Spinal cord (tissue), 10 donors: ENCODE data around the gene TEN1. TPM values are rescaled to one million over a fixed set of nuclear protein-coding genes. Genes with fewer than 3 reads are reported as not detected.
A peak's percentile ranks its signal among the peaks of the same experiment; 100 is the strongest.

Experiments used
- DNase-seq, 6 donors: peaks; one replicate each; pipeline versions ENCODE4 v3.0.0 to v3.0.0-alpha.2; 2013 to 2015; ENCODE audit warnings: low spot score in 6 of 6, low read depth in 4 of 6
- H3K27ac ChIP-seq: one replicate; pipeline ENCODE4 v1.5.1; 2013; ENCODE audit warnings: low read depth, low read length, control low read depth
- H3K27me3 ChIP-seq: one replicate; pipeline ENCODE4 v1.6.1; 2013; ENCODE audit warnings: low read length; ENCODE audit not compliant: control insufficient read depth, insufficient read depth
- H3K36me3 ChIP-seq: one replicate; pipeline ENCODE4 v1.6.1; 2013; ENCODE audit warnings: low read length; ENCODE audit not compliant: control insufficient read depth, insufficient read depth
- H3K4me1 ChIP-seq: one replicate; pipeline ENCODE4 v1.6.1; 2013; ENCODE audit warnings: low read length; ENCODE audit not compliant: control insufficient read depth, insufficient read depth
- H3K4me3 ChIP-seq: one replicate; pipeline ENCODE4 v1.5.1; 2013; ENCODE audit warnings: low read depth, low read length, control low read depth
- H3K9me3 ChIP-seq: one replicate; pipeline ENCODE4 v1.6.1; 2013; ENCODE audit warnings: low read length; ENCODE audit not compliant: control insufficient read depth, insufficient read depth
- WGBS: methylation state at CpG from one replicate; pipeline ENCODE4 v1.1.5; 2013; ENCODE audit warnings: missing lambda C conversion rate; ENCODE audit not compliant: insufficient coverage; 5-methylcytosine and 5-hydroxymethylcytosine counted together
- polyA plus RNA-seq, 2 donors: library from polyadenylated mRNA; unstranded; fragments of 120-200 nt; gene quantifications; one replicate each; pipeline ENCODE4 v1.2.1, GENCODE V29; 2013; ENCODE audit not compliant: insufficient read length in 2 of 2
- total RNA-seq, 2 donors: library from RNA; depleted of rRNA in 1 of 2; stranded (reverse); fragments of 120-200 nt in 1 of 2; fragments of >200 nt in 1 of 2; gene quantifications; one replicate each; pipeline versions ENCODE4 v1.2.3 to v1.2.4, GENCODE V29; 2013 to 2014
- donor health status: healthy.

TEN1 gene
- total and polyA plus RNA-seq, 4 donors: 12.6 to 19.8 (median 17.6) TPM

GRCh38 chr17:75991396-75991795 lies 12.4 kb downstream of the TEN1 start:
- H3K36me3 ChIP-seq: peaks cover 46% of the 10 kb centered on the region
- no peak for DNase-seq
- no peak overlapping the region for H3K4me3 ChIP-seq
- H3K9me3 ChIP-seq: no peaks in the 10 kb centered on the region
- no peak overlapping the region for H3K27ac ChIP-seq
- H3K4me1 ChIP-seq: no peaks in the 10 kb centered on the region
- WGBS: 97% methylated on average over 9 of the region's 9 CpGs
- H3K27me3 ChIP-seq: no peaks in the 10 kb centered on the region

GRCh38 chr17:75994802-75995370 lies 15.8 kb downstream of the TEN1 start:
- 92% methylated on average over 4 of the region's 5 CpGs for WGBS
- H3K4me1 ChIP-seq: no peaks in the 10 kb centered on the region
- no peaks in the 10 kb centered on the region for H3K27me3 ChIP-seq

DNA sequence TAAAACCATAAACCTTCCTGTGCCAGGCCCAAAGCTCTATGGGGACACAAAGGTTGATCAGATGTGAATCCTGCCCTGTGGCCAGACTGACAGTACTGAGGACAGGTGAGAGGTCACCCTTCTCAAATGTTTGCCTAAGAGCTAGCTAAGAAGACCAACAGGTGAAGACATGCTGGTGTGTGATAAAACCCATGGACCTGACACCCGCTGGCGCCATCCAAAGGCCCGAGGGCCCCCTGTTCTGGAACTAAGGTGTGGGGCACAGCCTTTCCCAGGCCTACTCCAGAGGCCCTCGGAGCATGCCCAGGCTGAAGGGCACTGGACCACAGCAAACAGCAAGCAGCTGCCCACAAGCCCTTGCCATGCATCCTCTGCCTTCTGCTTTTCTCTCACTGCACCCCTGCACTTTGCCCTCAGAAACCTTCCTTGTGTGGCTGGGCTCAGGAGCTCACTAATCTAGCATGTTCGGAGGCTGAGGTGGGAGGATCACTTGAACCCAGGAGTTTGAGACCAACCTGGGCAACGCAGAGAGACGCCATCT lies 16.4 kb downstream of the TEN1 start:
- WGBS: 96% methylated on average over 7 of the region's 7 CpGs
- Histone ChIP-seq H3K9me3 (no peaks in the 10 kb centered on the region), H3K4me1 (no peaks in the 10 kb centered on the region), H3K4me3 (no peak overlapping the region), H3K27me3 (no peaks in the 10 kb centered on the region), H3K27ac (no peak overlapping the region), H3K36me3 (peaks cover 57% of the 10 kb centered on the region)
- DNase-seq: no peak

More at GRCh38 chr17:75994802-75995370, 15.8 kb downstream of the TEN1 start:
- Histone ChIP-seq H3K36me3 (peaks cover 52% of the 10 kb centered on the region), H3K27ac (no peak overlapping the region), H3K9me3 (no peaks in the 10 kb centered on the region), H3K4me3 (no peak overlapping the region)
- no peak for DNase-seq

DNA sequence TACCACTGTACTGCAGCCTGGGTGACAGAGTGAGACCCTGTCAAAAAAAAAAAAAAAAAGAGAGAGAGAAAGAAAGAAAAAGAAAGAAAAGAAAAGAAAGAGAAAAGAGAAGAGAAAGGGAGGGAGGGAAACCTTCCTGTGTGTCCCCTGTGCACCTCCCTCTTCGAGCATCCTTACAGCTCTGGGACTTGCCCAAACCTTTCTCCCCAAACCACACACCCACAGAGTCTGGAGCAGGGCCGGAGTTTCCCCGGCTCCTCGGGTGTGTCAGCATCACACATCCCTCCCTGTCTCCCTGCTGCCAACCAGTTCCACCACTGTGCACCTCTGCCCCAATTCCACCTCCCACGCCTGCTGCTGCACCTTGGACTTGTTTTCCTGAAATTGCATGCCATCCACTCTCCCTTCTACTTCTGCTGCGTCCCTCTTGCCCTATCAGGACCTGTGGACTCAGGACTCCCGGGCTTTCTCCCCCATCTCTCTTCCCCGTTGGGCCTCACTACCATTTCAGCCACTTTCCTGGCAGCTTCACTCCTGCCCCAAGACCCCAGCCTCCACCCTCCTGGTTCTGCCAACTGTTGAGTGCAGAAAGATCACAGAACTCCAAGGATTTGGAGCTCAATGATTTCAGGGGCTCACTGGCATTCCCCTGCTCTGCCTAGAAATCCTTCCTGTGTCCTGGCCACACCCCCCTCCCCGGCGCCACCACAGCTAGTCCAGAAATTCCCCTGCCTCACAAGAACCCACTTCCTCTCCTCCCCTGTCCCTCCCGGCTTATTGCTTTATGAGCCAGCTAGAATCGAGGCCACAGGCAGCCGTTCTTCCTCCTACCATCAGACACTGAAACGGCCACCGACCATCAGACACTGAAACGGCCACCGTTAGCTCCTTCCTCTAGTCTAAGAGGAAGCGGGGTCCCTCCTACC lies 17.9 kb downstream of the TEN1 start:
- no peaks in the 10 kb centered on the region for H3K9me3 ChIP-seq
- H3K27ac ChIP-seq: no peak overlapping the region
- no peak for DNase-seq
- 60% methylated on average over 16 of the region's 18 CpGs for WGBS
- H3K4me3 ChIP-seq: no peak overlapping the region
- H3K36me3 ChIP-seq: peaks cover 63% of the 10 kb centered on the region
- no peaks in the 10 kb centered on the region for H3K4me1 ChIP-seq
- H3K27me3 ChIP-seq: no peaks in the 10 kb centered on the region

DNA sequence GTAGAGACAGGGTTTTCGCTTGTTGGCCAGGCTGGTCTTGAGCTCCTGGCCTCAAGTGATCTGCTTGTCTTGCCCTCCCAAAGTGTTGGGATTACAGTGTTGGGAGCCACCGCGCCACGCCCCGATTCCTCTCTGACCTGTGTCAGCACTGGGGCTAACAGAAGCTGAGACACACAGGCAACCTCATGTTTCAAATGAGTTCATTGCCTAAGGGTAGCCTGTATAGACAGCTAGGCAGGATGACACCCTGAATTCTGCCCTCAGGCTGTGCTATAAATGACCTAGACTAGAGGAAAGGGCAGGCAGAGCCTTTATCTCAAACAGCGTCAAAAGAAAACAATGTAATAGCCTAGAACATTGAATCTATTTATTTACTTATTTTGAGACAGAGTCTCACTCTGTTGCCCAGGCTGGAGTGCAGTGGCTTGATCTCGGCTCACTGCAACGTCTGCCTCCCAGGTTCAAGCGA lies 19.3 kb downstream of the TEN1 start:
- 98% methylated on average over 5 of the region's 9 CpGs for WGBS
- Histone ChIP-seq H3K27ac (no peak overlapping the region), H3K4me3 (no peak overlapping the region), H3K27me3 (no peaks in the 10 kb centered on the region), H3K4me1 (no peaks in the 10 kb centered on the region), H3K36me3 (peaks cover 58% of the 10 kb centered on the region), H3K9me3 (no peaks in the 10 kb centered on the region)
- no peak for DNase-seq

DNA sequence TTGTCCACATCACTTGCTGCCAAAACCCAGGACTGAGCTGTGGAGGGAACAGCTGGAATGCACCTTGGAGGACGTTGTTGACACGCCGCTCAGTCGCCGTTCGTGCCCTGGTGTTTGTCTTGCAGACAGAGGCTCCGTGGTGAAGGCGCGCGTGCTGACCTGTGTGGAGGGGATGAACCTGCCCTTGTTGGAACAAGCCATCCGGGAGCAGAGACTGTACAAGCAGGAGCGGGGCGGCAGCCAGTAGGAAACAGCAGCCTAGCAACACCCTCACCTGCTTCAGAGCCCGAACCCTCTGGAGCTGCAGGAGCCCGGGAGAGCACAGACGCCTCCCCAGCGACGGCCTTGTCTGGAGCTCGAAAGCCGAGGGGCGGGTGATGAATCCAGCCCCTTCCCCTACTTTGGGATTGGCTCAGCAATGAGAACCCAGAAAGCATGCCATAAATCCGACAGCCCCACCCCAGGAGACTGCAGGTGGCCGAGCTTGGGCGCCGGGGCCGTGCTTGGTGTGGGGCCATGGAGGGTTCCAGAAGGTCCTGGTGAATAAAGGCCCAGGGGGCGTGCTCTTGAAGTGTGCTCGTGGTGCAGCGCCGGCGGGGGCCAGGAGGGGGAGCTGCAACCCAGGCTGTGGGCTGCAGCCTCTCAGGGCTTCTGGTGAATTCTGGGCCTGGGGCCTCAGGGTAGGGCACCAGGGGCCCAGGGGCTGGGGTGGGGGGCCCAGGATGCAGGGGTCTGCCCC lies 21.1 kb downstream of the TEN1 start:
- H3K4me1 ChIP-seq: peaks cover 3% of the 10 kb centered on the region
- no peaks in the 10 kb centered on the region for H3K9me3 ChIP-seq
- no peaks in the 10 kb centered on the region for H3K27me3 ChIP-seq
- WGBS: 69% methylated on average over 28 of the region's 31 CpGs
- peaks cover 57% of the 10 kb centered on the region for H3K36me3 ChIP-seq
- no peak overlapping the region for H3K4me3 ChIP-seq
- peak in 2 of 6 donors; percentile 8 to 18 for DNase-seq
- no peak overlapping the region for H3K27ac ChIP-seq

DNA sequence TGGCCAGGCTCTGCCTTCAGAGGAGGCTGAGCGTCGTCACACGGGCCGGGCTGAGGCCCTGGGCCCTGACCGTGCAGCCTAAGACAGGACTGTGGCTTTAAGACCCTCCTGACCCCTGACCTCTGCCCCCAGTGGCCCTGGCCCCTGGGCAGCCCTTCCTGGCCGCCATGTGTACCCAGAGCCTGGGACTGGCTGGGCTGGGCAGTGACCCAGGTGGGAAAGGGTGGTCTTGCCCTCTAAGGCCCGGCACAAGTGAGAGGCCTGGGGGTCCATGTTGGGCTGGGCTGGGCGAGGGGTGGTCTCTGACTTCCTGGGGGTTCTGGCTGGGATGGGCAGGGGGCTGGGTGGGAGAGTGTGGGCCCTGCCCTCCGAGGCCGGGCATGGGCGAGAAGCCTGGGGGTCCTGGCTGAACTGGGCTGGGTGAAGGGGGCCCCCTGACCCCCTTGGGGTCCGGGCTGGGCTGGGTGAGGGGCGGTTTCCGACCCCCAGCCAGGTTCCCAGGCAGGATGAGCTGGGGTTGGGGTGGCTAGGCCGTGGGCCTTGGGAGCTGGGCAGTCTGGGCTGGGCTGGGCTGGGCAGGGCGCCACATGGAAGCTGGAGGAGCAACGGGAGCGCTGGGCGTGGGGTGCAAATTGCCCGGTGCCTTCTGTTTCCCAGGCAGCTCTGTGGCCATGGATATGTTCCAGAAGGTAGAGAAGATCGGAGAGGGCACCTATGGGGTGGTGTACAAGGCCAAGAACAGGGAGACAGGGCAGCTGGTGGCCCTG lies 21.9 kb downstream of the TEN1 start, which contains the start of gene CDK3:
Gene CDK3 (plus strand): TSS at position 101 of the 767 bp plus-strand sequence. CDS start 571 bp downstream, at position 672.
- Histone ChIP-seq H3K4me1 (peaks cover 11% of the 10 kb centered on the region), H3K9me3 (no peaks in the 10 kb centered on the region), H3K36me3 (peaks cover 56% of the 10 kb centered on the region), H3K27ac (no peak within 1 kb of the TSS), H3K27me3 (no peaks in the 10 kb centered on the region), H3K4me3 (no peak within 1 kb of the TSS)
- no peak for DNase-seq
- WGBS: 88% methylated on average over 20 of the region's 21 CpGs

DNA sequence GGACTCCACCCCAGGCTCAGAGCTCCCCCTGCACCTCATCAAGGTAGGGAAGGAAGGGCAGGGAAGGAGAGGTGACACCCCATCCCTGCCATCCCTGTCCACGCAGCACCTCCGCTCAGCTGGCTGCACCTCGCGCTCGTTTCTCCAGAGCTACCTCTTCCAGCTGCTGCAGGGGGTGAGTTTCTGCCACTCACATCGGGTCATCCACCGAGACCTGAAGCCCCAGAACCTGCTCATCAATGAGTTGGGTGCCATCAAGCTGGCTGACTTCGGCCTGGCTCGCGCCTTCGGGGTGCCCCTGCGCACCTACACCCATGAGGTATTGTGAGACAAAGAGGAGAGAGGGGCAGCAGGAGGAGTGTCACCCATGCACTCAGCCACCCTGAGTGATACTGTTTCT lies 23.1 kb downstream of the TEN1 start:
- no peak for DNase-seq
- no peak overlapping the region for H3K4me3 ChIP-seq
- H3K27me3 ChIP-seq: no peaks in the 10 kb centered on the region
- 94% methylated on average over 11 of the region's 12 CpGs for WGBS
- H3K27ac ChIP-seq: no peak overlapping the region
- H3K4me1 ChIP-seq: peaks cover 11% of the 10 kb centered on the region
- no peaks in the 10 kb centered on the region for H3K9me3 ChIP-seq
- peaks cover 61% of the 10 kb centered on the region for H3K36me3 ChIP-seq

DNA sequence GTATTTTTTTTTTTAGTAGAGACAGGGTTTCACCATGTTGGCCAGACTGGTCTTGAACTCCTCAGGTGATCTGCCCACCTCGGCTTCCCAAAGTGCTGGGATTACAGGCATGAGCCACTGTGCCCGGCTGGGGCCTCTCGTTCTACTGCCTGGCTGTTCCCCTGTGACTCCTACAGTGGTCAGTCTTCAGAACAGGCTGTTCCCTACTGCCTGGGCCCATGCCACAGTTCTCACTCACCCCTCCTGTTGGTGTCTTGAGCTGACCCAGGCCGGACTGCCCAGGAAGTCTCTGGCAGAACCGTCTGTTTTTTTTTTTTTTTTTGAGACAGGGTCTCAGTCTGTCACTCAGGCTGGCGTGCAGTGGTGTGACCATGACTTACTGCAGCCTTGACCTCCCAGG lies 24.9 kb downstream of the TEN1 start:
- WGBS: 94% methylated on average over 6 of the region's 6 CpGs

More for the DNA sequence above, 24.9 kb downstream of the TEN1 start:
- H3K27ac ChIP-seq: no peak overlapping the region
- no peak for DNase-seq
- no peaks in the 10 kb centered on the region for H3K9me3 ChIP-seq
- peaks cover 75% of the 10 kb centered on the region for H3K36me3 ChIP-seq
- H3K4me1 ChIP-seq: peaks cover 11% of the 10 kb centered on the region
- H3K27me3 ChIP-seq: no peaks in the 10 kb centered on the region
- H3K4me3 ChIP-seq: no peak overlapping the region
